ENCODE results near the gene SH3GL1. TPM values are rescaled to one million over a fixed set of nuclear protein-coding genes. Genes with fewer than 3 reads are reported as not detected.
A peak's percentile ranks its signal among the peaks of the same experiment; 100 is the strongest.

SH3GL1 gene
- polyA plus RNA-seq, 3 donors = 14.0 to 33.9 (median 15.0) TPM

- Histone ChIP-seq H2AFZ (ENCODE audit: insufficient read depth, low read depth, low read length, poor library complexity, severe bottlenecking) (no peak overlapping the region), H3K4me1 (ENCODE audit: control insufficient read depth in 1 of 2, insufficient read depth in 2 of 2, low read length in 2 of 2) (peaks cover 55 to 59% of the 10 kb centered on the region in 2 donors), H3K9me3 (replicated peaks in 1 of 2; ENCODE audit: control insufficient read depth in 1 of 2, insufficient read depth in 1 of 2, low read length in 2 of 2) (no peaks in the 10 kb centered on the region), H3K4me3 (replicated peaks in 1 of 3; ENCODE audit: low read depth in 2 of 3, low read length in 3 of 3) (no peak overlapping the region), H3K27me3 (ENCODE audit: control insufficient read depth in 2 of 2, insufficient read depth in 2 of 2, low read length in 2 of 2) (no peaks in the 10 kb centered on the region), H3K9ac (ENCODE audit: insufficient read depth, low read length, poor library complexity, severe bottlenecking) (no peak overlapping the region), H4K20me1 (ENCODE audit: insufficient read depth, low read length) (peaks cover 100% of the 10 kb centered on the region), H3K27ac (ENCODE audit: low read depth in 1 of 2, low read length in 2 of 2) (no peak overlapping the region), H3K36me3 (replicated peaks in 1 of 2; ENCODE audit: control insufficient read depth in 1 of 2, insufficient read depth in 2 of 2, low read length in 2 of 2) (peaks cover 0 to 5% of the 10 kb centered on the region in 2 donors), H3K79me2 (ENCODE audit: insufficient read depth, low read length) (peaks cover 97% of the 10 kb centered on the region), H3K4me2 (replicated peaks; ENCODE audit: extremely low read depth, low read length, poor library complexity, severe bottlenecking) (no peak overlapping the region)
- intact Hi-C loops (cut with micrococcal nuclease) = no loop called here
- TF ChIP-seq CTCF (IDR thresholded peaks at IDR 0.05) = no peak
- Mint-ChIP-seq H3K4me1 (peaks cover 62% of the 10 kb centered on the region), H3K36me3 (peaks cover 15 to 47% of the 10 kb centered on the region in 2 donors), H3K9me3 (no peaks in the 10 kb centered on the region), H3K4me3 (no peak overlapping the region), H3K27me3 (ENCODE audit: low read depth in 3 of 3) (peaks cover 0 to 4% (median 1%) of the 10 kb centered on the region in 3 donors), H3K27ac (peak overlapping the region in 2 of 7 donors; percentile 35 to 60)
- DNase-seq = no peak
- WGBS (ENCODE audit: insufficient coverage) = 94% methylated on average over 10 of the region's 10 CpGs
These were observed 23.7 kb downstream of the SH3GL1 start for GRCh38 chr19:4376671-4376990.

- no peak for DNase-seq
- no peak overlapping the region for H2AFZ ChIP-seq (ENCODE audit: insufficient read depth, low read depth, low read length, poor library complexity, severe bottlenecking)
- H3K4me1 ChIP-seq (ENCODE audit: control insufficient read depth in 1 of 2, insufficient read depth in 2 of 2, low read length in 2 of 2) = peaks cover 57 to 60% of the 10 kb centered on the region in 2 donors
- no peak overlapping the region for H3K9ac ChIP-seq (ENCODE audit: insufficient read depth, low read length, poor library complexity, severe bottlenecking)
- Mint-ChIP-seq H3K4me1 (peaks cover 64% of the 10 kb centered on the region), H3K27ac (peak overlapping the region in 5 of 7 donors; percentile 10 to 80 (median 60)), H3K27me3 (ENCODE audit: low read depth in 3 of 3) (peaks cover 0 to 3% (median 1%) of the 10 kb centered on the region in 3 donors), H3K36me3 (peaks cover 19 to 52% of the 10 kb centered on the region in 2 donors), H3K4me3 (no peak overlapping the region), H3K9me3 (no peaks in the 10 kb centered on the region)
- H3K79me2 ChIP-seq (ENCODE audit: insufficient read depth, low read length) = peaks cover 97% of the 10 kb centered on the region
- intact Hi-C loops (cut with micrococcal nuclease) = no loop called here
- H3K27ac ChIP-seq (ENCODE audit: low read depth in 1 of 2, low read length in 2 of 2) = peak overlapping the region in 1 of 2 donors; percentile 10
- no peaks in the 10 kb centered on the region for H3K9me3 ChIP-seq (replicated peaks in 1 of 2; ENCODE audit: control insufficient read depth in 1 of 2, insufficient read depth in 1 of 2, low read length in 2 of 2)
- no peak overlapping the region for H3K4me2 ChIP-seq (replicated peaks; ENCODE audit: extremely low read depth, low read length, poor library complexity, severe bottlenecking)
- no peak overlapping the region for H3K4me3 ChIP-seq (replicated peaks in 1 of 3; ENCODE audit: low read depth in 2 of 3, low read length in 3 of 3)
- H3K36me3 ChIP-seq (replicated peaks in 1 of 2; ENCODE audit: control insufficient read depth in 1 of 2, insufficient read depth in 2 of 2, low read length in 2 of 2) = peaks cover 3 to 5% of the 10 kb centered on the region in 2 donors
- TF ChIP-seq CTCF (IDR thresholded peaks at IDR 0.05) = no peak
- no peaks in the 10 kb centered on the region for H3K27me3 ChIP-seq (ENCODE audit: control insufficient read depth in 2 of 2, insufficient read depth in 2 of 2, low read length in 2 of 2)
- H4K20me1 ChIP-seq (ENCODE audit: insufficient read depth, low read length) = peaks cover 100% of the 10 kb centered on the region
- 78% methylated on average over 13 of the region's 16 CpGs for WGBS (ENCODE audit: insufficient coverage)
These were observed 24.2 kb downstream of the SH3GL1 start for GRCh38 chr19:4376028-4376670.
